ENCODE measurements around the gene EXOSC2.
"Not testable (repeated sequence)": the region's sequence is repeated elsewhere in the genome, so short reads cannot be mapped to it uniquely, and the experiment has no call there.

The EXOSC2 gene

DNA sequence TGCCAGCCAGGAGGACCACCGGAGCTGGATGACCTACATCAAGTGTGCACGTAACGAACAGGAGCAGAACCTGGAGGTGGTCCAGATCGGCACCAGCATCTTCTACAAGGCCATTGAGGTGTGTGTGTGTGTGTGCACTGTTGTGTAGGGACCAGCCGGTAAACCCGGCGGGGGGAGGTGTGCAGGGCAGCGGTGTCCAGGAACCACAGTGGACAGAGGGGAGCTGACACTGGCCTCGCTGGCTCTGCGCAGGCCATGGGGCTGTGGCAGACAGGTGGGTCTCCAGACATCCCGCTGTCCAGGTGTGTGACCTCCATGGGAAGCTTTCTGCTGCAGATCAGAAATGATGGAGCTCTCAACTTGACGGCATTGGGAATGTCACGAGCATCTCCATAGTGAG, 25.4 kb upstream of the EXOSC2 start:
- no peak for DNase-seq

DNA sequence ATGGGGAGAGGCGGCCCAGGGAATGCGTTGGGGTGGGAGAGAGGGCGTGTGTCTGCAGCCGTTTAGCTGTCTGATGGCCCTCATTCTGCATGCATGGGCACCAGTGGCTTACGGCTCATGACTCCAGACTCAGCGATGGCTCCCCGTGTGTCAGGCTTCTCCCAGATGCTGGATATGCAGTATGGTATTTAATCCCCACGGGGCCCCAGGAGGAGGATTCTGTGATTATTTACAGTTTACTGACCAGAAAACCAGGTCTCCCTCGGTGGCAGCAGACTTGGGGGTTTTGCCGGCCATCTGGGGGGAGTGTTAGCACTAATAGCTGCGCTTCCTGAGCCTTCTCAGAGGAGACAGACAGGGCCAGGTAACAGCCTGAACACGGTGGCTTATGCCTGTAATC, 24.9 kb upstream of the EXOSC2 start:
- no peak for DNase-seq

DNA sequence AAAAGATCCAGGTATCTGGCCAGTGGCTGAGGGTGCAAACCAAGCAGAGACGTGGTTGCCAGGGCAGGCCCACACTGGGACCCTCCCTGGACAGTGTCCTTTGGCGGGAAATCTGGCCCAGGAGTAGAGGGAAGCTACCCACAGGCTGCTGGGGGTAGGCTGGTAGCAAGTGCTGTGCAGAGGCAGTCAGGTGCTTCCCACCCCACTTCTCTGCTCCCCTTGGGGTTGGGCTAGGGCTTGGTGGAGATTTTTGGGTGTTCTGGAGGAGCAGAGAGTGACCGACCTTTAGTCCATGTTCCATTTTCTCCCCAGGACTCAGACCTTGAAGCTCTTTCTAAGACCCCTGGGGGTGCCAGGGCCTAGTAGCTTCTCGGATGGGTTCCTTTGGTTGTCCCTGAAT, 23.6 kb upstream of the EXOSC2 start:
- DNase-seq: no peak

DNA sequence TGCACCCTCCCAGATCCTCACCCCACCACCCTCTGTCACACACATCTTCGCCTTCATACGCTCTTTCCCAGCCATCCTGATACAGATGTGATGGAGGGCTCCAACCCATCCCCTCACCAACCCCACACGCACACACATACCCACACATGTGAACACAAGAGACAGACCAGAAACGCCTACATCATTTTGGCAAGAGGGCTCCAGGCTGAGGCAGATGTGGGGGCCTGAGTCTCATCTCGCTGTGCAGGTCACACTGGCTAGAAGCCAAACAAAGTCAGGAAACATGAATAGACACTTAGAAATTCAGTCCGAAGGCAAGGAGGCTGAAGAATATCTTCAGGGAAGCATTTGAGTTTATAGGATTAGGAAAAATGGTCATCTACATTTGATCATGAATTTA, 22.9 kb upstream of the EXOSC2 start:
- no peak for DNase-seq

DNA sequence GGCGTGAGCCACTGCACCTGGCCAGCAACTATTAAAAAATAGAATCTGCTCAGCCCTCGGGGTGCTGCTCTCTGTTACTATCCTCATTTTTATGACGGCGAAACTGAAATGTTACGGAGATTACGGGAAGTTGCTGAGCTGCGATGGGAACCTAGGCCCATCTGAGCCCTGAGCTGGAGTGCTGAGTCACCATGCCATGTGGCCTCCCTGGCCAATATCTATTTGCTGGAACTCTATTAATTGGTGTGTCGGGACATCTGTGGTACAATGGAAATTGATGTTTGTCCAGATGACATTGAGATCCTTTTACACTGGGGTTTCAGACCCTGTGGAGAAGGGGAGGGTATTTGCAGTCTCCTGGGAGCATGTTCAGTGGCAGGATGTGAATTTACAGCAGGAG, 21.1 kb upstream of the EXOSC2 start:
- DNase-seq: no peak

DNA sequence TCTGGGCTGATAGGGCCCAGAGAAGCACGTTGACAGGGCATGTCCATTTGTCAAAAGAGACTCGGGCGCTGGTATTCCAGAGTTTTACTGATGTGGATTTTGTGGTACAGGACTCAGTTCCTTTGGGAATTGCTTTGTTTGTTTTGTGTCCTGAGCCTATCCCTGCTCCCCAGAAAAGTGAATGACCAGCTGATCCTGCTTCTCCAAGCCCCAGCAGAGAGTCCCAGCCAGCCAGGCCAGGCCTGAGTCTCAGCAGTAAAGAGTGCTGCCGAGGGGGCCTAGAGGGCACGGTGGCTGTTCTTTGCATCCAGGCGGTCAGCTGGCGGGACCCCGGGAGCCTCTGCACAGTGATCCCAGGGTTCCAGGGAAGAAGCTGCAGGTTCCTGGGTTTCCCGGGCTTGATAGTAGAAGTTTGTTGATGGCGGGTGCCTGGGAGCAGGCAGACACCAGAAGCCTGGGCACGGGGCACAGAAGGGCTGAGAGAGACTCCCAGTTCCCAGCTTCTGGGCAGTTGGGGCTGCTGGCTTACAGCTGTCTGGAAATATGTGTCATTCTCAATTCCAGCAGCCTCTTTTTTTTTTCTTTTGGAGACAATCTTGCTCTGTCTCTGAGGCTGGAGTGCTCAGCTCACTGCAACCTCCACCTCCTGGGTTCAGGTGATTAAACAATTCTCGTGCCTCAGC, 20.5 kb upstream of the EXOSC2 start:
- DNase-seq: no peak

DNA sequence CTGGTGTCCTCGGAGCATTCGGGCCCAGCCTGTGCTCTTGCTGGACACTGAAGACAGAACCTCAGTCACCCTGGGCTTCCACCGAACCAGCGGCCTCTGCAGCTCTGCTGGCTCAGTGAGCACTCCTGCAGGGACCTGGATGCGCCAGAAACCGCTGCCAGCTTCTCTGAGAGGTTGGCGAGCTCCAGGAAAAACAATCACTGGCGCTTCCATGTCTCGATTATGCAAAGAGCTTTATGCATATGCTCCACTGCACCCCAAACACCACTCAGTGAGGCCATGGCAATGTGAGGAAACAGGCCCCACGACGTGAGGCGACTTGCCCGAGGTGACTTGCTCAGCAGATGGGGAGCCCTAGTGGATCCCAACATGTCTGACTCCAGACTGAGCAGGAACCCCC, 18.2 kb upstream of the EXOSC2 start:
- DNase-seq: no peak

DNA sequence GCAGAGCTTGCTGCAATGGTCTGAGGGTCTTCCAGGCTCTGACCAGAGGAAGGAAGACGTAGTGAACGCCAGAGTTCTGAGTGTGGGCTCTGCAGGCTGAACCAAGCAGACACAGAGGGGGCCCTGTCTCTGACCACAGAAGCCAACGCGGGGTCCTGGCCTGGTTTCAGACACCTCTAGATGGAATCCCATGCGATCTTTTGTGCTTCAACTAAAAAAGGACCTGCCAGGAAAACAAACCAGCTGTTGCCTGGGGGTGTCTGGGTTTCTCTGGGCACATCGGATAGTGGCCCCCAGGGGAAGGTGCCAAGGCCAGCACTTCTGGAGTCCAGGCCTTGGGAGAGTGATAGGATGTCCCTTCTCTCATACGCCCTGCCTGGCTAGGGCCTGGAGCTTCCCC, 16.3 kb upstream of the EXOSC2 start:
- no peak for DNase-seq

DNA sequence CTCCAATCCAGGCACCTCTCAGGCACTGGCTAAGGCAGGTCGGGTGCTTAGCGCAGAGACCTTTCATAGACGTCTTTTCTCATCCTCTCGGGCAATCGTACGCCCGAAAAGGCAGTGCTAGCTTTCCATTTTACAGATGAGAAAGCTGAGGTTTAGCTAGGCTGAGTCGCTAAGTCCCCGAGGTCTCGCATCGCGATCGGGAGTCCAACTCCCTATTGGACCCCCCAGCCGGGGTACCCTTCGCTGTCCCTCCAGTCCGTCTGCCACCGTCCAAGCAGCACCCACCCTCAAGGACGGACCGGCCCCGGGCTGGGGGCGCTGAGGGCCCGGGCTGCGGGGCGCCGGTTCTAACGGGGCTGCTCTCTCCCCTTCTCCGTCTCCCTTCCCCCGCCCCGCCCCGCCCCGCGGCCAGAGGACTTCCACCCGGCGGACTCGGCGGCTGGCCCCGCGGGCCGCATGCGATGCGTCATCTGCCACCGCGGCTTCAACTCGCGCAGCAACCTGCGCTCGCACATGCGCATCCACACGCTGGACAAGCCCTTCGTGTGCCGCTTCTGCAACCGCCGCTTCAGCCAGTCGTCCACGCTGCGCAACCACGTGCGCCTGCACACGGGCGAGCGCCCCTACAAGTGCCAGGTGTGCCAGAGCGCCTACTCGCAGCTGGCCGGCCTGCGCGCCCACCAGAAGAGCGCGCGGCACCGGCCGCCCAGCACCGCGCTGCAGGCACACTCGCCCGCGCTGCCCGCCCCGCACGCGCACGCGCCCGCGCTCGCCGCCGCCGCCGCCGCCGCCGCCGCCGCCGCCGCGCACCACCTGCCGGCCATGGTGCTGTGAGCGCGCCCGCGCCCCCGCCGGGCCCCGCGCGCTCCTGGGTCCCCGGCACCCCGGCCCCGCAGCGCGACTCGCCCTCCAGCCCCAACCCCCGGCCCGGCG, 12.5 kb upstream of the EXOSC2 start:
- DNase-seq: peak; percentile 58 to 64

DNA sequence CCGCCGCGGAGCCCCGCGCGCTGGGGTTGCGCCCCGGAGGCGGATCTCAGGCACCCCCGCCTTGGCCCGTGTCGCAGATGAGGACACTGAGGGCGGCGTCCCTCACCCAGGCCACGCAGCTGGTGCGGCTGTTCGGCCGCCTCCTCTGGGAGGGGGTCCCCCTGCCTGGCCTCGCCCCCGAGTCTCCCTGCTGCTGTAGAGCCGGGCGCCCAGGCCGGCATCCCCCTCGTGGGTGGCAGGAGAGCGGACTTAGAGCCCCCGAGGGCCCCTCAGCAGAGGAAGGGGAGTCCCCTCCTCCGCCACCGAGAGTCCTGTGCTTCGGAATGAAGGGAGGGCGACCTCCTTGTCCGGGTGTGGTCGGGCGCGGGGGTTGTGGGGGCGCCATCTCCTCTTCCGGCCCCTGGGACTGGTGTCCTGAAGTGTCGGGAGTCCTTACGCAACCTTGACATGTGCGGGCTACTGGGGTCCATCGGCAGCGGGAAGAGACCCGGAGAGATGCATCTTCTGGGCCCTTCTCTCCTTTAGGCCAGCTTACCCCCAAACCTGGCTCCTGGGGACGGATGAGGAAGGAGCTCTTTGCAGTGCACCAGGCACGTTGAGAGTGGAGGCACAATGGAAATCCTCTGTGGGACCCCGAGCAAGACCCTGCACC, 11.7 kb upstream of the EXOSC2 start:
- DNase-seq: no peak

DNA sequence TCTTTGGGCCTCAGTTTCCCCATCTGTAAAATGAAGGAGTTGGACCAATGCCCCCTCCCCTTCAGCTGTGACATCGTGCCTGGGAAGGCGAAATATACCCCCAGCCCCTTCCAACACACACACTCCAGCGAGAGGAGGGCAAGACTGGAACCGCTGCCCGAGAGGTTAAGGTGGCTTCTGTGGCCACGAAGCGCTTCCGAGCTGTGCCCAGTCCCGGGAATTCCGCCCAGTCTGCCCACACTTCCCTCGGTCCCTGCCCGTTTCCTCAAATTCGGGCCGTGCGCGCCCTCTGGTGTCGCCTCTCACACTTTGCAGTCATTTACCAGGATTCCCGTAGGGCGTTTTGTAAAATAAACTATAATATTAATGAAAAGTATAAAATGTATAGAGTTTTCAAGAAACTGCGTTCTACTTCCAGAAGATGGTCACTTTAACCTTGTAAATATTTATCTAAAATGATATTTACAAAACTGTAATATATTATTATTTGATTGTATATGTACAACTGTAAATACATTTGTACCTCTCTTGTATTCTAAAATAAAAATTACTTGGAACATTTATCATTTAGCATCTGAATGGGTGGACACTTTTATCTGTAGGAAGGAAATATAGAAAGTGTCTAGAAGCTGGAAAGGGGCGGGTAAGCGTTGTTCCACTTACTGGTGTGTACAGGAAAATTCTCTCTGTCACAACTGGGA, 11.0 kb upstream of the EXOSC2 start:
- DNase-seq: peak; percentile 48 to 66

DNA sequence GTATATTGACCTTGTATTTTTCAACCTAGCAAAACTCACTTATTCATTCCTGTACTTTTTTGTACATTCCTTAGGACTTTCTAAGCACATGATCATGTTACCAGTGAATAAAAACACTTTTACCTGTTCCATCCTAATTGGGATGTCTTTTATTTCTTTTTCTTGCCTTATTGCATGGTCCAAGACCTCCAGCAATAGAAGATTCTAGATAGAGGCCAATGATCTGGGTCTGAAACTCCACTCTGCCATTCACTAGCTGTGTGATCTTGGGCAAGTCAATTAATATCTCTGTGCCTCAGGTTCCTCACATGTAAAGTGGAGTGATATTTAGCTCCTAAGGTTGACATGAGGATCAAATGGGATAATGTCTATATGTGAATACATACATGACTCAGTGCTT, 8.5 kb upstream of the EXOSC2 start:
- DNase-seq: no peak

DNA sequence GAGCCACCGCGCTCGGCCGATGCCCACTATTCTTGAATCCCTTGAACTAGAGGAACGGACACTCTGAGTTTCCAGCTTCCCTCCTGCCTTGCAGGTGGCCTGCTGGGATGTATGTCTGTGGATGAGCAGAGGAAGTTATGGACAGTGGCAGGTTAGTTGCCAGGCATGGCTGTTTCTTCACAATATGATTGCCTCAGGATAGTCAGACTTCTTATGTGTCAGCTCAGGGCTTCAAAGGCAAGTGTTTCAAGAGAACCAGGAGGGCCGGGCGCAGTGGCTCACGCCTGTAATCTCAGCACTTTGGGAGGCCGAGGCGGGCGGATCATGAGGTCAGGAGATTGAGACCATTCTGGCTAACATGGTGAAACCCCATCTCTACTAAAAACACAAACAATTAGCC, 7.6 kb upstream of the EXOSC2 start:
- DNase-seq: not testable (repeated sequence)

DNA sequence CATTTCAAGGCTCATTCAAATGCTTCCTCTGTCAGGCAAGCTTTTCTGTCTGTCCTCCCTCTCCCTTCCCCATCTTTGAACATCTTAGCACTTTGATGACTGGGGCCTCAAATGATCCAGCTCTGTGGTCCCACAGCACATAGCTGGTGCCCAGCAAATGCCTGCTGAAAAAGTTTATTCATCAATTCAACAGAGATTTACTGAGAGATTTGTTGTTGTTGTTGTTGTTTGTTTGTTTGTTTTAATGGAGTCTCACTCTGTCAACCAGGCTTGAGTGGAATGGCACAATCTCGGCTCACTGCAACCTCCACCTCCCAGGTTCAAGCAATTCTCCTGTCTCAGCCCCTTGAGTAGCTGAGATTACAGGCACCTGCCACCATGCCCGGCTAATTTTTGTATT, 6.0 kb upstream of the EXOSC2 start:
- DNase-seq: no peak

DNA sequence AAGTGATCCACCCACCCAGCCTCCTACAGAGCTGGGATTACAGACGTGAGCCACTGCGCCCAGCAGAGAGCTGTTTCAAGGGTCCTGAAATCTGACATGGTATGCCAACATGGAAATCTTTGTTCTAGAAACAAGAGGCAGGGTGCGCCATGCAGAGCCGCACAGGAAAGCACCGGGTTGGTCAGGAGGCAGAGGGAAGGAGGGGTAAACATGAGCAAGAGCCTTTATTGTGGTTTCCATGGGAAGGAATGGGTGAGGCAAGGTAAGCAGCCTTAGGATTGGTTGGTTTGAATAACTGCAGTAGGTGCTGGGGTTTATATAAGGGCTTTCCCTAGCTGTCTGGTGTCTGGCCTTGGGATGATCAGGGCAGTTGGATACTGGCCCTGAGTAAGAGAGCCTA, 5.5 kb upstream of the EXOSC2 start:
- DNase-seq: no peak

DNA sequence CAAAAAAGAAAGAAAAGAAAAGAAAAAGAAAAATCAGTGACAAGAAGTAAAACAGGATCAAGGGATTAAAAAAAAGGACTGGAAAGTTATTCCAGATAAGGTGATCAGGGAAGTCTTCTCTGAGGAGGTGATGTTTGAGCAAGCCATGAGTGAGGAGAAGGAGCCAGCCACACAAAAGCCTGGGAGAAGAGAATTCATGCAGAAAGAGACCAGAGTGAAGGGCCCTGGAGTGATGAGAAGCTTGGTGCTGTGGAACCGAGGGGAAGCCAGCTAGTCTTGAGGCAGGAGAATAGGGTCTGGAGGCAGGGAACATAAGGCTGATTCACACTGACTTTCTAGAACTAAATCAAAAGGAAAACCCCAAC, 4.0 kb upstream of the EXOSC2 start:
- no peak for DNase-seq

DNA sequence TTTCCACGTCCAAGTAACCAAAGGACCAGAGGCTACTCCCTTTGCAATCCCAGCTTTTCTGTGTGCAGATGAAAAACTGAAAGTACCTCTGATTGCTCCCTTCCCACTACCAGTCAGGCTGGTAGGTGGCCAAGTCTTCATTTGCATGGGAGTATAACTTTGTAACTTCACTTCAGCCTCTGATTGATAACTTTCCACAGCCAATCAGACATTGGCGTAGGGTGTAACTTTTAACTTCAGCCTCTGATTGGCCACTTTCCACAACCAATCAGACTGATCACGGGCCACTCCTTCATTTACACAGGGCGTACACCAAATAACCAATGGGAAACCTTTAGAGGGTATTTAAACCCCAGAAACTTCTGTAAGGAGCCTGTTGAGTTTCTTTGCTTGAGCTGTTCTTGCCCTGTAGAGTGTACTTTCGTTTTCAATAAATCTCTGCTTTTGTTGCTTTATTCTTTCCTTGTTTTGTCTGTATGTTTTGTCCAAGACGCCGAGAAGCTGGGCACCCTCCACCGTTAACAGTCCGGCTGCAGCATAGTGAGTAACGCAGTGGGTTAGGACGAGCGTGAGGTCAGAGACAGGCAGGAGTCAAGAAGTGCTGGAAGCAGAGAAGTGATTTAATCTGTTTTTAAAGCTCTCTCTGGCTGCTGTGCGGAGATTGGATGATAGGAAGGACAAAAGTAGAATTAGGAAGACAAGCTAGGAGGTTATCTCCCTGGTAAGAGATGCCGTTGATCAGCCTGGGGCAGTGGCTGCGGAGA, 3.5 kb upstream of the EXOSC2 start:
- DNase-seq: no peak

DNA sequence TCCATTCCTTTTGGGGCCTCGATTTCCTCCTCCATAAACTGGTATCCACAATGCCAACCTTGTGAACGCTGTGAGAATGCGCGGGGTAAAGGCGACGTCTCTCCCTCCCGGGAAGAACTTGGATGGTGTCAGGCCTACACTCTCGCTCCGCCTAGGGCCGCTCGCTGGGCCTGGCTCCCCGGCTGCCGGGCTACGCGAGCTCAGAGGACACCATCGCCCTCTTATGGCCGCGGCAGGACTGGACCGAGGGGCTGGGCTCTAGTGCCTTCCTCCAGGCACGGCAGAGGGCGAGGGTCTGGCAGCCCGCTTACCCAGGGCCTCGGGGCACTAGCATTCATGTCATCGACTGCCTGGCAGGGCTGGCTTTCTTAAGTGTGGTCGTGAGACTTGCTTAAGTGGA, 1.3 kb upstream of the EXOSC2 start:
- no peak for DNase-seq

DNA sequence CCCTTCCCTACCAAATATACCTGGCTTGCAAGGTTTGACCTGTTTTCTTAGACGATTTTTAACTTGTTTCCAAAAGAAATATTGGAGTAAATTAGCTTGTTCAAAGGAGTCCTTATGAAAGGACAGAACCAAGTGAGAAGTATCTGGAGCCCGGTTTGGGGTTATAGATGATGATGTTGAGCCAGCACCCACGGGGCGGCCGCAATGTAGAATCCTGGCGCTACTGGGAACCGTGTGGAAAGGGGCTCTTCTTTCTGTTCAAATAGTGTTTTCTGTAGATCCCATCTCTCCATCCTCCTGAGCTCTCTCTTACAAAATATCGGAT, 517 bp upstream of the EXOSC2 start:
- no peak for DNase-seq

DNA sequence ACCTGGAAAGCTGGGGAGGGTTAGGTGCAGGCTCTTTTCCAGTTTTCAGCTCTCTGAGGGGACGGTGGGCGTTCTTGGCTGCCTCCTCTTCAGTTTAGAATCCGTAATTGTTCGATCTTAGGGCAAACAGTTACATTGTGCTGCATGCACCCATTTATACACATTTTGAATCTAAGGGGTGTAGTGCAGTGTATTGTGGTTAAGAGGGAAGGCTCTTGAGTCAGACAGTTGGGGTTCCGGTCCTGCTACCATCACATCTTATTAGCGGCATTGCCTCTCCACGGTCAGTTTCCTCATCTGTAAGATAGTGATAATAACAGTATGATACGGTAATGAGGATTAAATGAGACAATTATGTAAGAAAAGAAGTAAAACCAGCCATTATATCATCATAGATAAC, 625 bp downstream of the EXOSC2 start:
- no peak for DNase-seq

DNA sequence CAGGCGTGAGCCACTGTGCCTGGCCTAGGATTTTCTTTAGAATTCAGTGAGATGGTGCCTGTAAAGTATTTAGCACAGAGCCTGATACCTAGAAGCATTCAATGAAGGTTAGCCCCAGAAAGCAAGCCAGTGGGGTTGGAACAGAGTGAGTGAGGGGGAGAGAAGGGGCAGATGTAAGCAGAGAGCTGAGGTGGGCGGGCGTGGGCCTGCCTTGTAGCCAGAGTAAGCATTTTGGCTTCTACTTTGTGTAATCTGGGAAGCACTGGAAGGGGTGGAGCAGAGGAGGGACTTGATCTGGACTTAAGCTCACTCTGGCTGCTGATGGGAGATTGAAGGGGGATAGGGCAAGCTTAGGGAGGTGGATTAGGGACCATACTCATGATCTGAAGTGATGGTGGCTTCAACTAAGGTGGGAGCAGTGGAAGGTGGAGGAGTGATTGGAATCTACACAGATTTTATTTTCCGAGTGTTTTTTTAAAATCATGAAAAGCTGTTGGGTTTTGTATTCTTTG, 2.6 kb downstream of the EXOSC2 start:
- DNase-seq: no peak

DNA sequence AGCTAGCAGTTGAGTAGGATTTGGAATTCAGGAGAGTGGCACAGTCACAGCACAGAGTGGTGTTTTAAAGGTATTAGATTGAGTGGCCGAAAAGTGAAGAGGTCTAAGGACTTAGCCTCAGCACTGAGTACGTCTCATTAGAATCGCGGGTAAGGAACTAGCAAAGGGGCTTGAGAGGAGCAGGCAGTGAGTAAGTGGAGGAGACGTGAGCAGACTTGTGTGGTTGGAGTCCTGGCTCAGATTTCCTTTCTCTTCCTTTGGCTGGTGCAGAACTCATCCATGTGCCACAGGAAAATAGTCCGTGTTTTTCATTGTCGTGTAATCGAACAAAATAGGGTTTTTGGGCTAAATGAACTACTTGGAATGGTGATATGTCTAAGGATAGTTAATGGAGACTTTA, 3.4 kb downstream of the EXOSC2 start:
- no peak for DNase-seq

DNA sequence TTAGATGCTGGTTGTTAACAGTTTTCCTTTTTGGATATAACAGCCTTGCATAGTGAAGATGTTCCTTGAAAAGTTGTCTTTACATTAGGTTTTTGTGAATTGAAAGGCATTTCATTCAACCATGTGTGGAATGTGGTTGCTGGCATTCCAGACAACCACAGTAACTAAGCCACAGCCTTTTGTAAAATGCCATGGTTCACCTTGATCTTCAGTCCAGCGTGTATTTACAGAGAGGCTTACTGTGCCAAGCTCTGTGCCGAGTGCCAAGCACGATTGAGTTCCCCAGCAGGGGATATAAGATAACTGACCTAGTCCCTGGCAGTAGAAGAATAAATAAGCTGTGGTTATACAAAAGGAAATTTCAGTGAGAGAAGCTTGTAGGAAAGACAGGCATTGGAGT, 4.9 kb downstream of the EXOSC2 start:
- DNase-seq: no peak

Data from stimulated activated CD4-positive, alpha-beta T cell treated with anti-CD3 and anti-CD28 coated beads, Interleukin-4, amount 100 ng/mL, for 4 hours (primary cell).